ENCODE measurements around the gene CYP4A11.
"Not testable (repeated sequence)": the region's sequence is repeated elsewhere in the genome, so short reads cannot be mapped to it uniquely, and the experiment has no call there.

Gene CYP4A11, protein sequence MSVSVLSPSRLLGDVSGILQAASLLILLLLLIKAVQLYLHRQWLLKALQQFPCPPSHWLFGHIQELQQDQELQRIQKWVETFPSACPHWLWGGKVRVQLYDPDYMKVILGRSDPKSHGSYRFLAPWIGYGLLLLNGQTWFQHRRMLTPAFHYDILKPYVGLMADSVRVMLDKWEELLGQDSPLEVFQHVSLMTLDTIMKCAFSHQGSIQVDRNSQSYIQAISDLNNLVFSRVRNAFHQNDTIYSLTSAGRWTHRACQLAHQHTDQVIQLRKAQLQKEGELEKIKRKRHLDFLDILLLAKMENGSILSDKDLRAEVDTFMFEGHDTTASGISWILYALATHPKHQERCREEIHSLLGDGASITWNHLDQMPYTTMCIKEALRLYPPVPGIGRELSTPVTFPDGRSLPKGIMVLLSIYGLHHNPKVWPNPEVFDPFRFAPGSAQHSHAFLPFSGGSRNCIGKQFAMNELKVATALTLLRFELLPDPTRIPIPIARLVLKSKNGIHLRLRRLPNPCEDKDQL

DNA sequence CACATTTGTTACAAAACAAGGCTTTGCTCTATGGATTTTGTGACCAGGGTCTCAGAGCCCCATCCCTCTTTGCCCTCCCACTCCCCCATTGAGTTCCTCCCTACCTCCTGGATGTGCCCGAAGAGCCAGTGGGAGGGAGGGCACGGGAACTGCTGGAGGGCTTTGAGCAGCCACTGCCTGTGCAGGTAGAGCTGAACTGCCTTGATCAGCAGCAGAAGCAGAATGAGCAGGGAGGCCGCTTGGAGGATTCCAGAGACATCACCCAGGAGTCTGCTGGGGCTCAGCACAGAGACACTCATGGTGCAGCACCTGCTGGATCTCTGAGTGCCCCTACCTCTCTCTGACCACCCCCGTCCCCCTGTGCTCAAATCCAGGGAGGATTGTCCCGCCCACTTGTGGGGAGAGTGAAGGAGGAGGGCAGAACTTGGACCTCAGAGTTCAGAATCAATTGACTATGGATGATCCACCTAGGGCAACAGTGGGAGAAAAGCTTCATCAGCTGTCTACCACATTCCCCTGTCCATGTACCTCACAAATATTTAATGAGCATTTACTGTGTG lies at the start of gene CYP4A11:
Gene CYP4A11, minus strand, starts transcription at position 342 of the 560 bp plus-strand sequence. Its CDS starts 43 bp downstream, at position 299.
- no peak for DNase-seq

DNA sequence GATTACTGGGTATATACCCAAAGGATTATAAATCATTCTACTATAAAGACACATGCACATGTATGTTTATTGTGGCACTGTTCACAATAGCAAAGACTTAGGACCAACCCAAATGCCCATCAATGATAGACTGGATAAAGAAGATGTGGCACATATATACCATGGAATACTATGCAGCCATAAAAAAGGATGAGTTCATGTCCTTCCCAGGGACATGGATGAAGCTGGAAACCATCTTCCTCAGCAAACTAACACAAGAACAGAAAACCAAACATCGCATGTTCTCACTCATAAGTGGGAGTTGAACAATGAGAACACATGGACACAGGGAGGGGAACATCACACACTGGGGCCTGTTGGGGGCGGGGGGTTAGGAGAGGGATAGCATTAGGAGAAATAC lies 49.3 kb upstream of the CYP4A11 start:
- DNase-seq: not testable (repeated sequence)

DNA sequence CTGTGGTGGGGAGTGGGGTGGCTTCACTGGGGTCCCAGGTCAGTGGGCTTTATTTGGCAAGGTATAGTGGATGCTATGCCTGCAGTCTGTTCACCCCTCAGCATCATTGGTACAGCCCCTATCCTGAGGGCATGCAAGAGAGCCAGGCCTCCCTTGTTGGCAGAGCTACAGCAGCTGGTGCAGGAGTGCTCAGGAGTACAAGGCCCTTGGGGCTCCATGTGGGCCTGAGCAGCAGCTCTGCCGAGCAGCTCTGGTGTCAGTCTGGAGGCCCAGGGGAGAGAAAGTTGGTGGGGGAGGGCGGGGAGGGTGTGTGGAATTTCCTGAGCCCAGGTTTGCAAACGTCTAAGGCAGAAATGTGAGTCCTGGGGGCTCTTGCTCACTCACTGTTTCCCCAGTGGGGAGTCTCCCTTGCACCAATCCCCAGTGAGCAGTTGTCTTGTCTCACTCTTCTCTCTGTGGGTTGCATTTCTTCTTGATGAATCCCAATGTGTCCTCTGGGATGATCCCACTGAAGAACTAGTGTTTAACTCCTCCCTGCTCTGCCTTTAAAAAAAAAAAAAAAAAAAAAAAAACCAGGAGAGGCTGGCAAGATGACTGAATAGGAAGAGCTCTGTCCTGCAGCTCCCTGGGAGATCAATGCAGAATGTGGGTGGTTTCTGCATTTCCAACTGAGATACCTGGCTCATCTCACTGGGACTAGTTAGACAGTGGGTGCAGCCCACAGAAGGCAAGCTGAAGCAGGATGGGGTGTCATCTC lies 42.7 kb upstream of the CYP4A11 start:
- no peak for DNase-seq

DNA sequence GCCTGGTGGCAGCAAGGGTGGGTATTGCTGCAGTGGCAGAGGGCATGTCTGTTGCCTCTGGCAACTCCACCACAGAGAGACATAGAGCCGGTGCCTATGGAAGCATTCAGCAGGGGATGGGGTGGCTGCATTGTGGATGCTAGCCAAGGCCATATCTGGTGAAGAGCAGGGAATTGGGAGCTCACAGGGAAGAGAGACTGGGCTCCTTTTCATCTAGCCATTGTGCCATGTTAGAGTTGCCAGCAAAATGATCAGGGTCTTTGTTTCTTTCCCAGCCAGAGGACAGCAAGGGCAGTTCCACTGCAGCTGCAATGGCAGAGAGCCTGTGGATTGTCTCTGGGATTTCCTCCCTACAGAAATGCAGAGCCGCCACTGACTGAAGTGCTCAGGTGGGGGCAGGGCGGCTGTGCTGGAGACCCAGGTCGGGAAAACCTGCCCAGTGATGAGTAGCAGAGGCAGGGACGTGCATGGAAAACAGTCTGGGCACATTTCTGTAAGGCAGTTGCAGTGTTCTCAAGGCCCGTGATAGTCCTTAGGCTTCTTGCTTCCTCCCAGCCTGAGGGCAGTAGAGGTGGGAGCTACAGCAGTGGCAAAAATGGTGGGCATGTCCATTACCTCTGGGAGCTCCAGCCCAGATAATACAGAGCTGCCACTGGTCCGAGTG lies 42.0 kb upstream of the CYP4A11 start:
- DNase-seq: no peak

DNA sequence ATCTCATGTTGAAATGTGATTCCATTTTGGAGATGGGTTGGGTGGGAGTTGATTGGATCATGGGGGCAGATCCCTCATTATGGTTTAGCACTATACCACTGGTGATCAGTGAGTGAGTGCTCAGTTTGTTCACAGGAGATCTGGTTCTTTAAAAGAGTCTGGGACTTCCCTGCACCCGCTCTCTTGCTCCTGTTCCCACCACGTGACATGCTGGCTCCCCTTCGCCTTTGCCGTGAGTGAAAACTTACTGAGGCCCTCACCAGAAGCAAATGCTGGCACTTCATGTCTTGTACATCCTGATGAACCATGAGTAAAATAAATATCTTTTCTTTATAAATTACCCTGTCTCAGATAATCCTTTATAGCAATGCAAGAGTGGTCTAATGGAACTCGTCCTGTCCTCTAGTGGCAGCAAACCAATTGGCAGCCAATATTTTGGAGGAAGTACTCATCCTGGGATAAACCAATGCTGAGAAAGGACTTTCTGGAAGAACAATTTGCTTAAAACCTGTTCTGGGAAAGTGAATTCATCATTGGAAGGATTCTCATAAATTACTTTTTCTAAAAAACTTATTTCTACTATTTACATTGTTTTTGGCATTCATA lies 27.8 kb upstream of the CYP4A11 start:
- no peak for DNase-seq

DNA sequence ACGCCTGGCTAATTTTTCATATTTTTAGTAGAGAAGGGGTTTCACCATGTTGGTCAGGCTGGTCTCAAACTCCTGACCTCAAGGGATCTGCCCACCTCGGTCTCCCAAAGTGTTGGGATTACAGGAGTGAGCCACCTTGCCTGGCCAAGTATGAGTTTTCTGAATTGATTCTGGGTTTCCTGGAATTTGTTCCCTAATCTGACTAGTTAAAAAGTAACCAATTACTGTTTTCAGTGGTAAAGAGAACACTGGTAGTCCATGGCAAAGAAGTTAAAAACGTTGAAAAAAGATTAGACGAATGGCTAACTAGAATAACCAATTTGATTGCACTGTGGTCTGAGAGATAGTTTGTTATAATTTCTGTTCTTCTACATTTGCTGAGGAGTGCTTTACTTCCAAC lies 21.0 kb upstream of the CYP4A11 start:
- DNase-seq: not testable (repeated sequence)

DNA sequence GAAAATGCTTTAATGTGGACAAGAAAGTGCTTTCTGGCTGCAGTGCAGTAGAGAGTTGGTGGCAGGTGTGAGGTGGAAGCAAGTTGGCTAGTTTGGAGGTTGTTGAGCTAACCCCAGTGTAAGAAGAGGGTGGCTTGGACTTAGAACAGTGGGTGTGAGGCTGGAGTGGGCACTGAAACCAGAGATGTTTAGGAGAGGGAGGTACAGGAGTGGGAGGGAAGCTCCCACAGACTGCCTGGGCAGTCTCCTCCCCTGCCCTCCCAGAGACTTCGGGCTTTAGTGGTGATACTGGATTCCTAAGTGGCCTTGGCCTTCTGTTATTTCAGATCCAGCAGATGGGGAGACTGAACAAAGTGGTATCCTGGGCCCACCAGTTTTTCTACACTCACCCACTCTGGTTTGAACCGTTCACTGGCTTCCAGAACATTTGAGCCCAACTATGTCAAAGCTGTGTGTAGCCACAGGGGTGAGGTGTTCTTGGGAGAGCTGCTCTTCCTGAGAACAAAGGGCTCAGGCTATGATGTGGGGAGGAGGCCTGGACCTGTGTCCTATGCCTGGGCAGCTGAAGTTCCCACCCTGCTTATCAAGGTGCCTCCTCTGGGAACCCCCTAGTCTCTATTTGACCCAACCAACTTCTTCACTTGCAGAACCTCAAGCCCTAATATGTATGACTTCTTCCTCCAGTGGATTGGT lies 19.9 kb upstream of the CYP4A11 start:
- DNase-seq: no peak

DNA sequence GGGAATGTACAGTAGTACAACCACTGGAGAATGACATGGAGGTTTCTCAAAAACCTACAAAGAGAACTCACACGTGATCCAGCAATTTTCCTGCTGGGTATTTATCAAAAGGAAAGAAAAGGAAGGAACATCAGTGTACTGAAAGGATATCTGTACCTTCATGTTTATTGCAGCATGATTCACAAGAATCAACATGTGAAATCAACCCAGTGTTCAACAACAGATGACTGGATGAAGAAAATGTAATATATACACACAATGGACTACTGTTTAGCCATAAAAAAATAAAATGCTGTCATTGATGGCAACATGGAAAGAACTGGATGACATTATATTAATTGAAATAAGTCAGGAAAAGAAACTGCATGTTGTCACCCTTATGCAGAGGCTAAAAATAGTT lies 19.0 kb upstream of the CYP4A11 start:
- DNase-seq: no peak

DNA sequence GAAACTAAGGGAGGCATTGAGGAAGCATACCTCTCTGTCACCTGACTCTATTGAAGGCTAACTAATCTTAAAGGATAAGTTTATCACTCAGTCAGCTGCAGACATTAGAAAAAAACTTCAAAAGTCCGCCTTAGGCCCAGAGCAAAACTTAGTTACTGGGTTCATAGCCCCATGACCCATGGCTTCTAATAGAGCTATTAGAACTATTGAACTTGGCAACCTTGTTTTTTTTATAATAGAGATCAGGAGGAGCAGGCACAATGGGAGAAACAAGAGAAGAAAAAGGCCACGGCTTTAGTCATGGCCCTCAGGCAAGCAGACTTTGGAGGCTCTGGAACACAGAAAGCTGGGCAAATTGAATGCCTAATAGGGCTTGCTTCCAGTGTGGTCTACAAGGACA lies 13.8 kb upstream of the CYP4A11 start:
- DNase-seq: not testable (repeated sequence)

DNA sequence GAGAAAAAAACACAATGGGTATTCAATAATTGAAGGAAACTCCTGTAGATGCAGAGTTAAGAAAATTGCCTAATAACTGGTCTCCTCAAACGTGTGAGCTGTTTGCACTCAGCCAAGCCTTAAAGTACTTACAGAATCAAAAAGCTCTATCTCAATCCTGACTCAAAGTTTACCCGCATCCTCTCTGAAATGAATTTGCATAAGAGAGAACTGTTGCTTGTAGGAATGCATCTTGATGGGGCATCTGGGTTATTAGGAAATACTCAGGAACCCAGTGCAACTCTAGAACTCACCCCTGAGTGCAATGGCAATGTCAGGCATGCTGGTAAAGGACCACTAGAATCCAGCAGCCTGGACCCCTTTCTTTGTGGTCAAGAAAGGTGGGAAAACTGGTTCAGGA lies 12.6 kb upstream of the CYP4A11 start:
- DNase-seq: not testable (repeated sequence)

DNA sequence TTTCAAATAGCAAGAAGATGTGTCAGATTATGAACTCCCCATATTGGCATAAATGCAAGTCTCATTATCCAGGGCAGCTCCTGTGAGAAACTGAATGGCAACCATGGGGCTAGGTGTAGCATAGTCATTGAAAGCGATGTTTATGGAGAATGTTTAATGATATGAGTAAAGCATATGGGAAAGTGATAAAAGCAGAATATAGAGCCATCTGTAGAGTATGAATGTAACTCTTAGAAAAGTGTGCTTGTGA lies 8.1 kb upstream of the CYP4A11 start:
- not testable (repeated sequence) for DNase-seq

DNA sequence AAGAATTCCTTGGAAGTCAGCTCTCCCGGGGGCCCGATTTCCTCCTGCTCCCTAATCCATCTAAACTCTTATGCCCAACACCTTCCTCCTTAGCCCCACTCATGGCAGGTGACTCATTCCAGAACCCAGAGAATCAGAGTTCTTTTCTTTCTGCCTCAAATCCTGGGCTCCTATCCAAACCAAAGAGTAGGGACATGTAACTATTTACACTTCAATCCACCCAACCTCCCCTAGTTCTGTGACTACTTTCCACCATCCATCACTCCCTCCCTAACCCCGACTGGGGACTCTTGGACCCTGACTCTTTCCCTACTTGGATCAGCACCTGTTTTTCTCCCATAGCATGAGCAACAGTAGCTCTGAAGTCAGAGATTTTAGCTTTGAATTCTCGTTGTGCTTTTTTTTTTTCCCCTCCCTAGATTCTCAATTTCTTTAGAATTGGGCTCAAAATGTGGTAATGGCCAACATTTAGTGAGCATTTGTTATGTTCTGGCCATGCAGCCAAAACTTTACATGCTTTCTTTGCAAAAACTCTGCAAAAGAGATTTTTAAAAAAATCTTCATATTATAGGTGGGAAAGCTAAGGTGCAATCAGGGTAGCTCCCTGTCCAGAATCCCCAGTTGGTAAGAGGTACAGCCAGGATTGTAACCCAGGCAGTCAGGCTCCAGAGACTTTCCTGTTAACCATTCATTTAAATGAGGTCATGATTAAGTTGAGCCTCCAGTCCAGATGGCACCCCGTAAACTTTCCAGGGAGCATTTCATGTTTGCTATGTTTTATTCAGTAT lies 7.5 kb upstream of the CYP4A11 start:
- no peak for DNase-seq

DNA sequence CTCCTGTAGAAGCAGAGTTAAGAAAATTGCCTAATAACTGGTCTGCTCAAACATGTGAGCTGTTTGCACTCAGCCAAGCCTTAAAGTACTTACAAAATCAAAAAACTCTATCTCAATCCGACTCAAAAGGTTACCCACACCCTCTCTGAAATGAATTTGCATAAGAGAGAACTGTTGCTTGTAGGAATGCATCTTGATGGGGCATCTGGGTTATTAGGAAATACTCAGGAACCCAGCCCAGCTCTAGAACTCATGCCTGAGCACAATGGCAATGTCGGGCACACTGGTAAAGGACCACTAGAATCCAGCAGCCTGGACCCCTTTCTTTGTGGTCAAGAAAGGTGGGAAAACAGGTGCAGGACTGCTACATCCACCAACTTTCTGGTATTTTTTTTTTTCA lies 6.4 kb upstream of the CYP4A11 start:
- DNase-seq: not testable (repeated sequence)

DNA sequence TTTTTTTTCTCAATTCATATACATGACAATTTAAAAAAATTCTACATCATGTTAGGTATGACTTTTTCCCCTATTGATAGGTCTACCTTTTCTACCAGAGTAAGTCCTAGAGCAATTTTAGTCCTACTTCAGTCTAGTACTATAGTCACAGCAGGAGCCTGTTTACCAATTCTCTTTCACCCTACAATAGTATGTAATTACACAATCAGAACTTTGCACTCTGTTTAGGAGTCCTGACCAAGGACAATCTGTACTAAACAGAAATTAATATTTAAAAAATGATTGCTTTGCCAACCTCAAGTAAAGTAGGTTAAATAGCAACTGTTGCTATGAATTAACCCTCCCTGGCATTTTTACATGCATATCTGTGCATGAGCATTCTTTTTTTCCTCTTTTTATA lies 810 bp upstream of the CYP4A11 start:
- DNase-seq: no peak

DNA sequence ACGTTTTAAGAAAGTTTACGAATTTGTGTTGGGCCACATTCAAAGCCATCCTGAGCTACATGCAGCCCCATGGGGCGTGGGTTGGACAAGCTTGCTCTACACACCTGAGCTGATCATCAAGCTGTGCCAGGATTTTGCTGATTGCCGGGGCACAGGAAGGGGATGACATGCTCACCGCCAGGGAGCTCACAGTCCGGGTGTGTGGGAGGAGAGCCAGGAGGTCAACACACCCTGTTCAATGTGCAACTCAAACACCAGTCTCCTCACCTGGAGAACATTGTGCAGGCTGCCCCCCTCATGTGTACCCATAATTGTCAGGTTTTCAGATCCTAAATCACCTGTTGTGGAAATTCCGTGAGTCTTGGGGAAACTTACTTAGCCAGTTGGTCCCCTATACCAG lies 969 bp downstream of the CYP4A11 start:
- no peak for DNase-seq

DNA sequence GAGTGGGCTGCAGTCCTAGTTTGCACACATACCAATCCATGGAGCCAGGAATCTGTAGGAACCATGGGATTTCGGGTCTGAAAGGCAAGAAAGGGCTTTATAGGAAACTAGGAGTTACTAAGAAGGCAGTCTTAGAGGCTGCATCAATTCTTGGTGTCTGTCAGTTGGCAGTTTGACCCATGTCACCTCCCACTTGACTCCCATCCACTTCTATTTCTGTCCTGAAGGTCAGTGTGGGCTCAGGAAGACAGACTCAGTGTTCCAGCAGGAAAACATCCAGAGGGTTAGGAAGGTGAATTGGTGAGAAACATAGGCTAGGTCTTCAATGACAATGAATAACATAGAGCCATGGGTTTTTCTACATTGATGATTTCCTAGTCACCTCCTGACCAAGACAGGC lies 4.0 kb downstream of the CYP4A11 start:
- DNase-seq: no peak

DNA sequence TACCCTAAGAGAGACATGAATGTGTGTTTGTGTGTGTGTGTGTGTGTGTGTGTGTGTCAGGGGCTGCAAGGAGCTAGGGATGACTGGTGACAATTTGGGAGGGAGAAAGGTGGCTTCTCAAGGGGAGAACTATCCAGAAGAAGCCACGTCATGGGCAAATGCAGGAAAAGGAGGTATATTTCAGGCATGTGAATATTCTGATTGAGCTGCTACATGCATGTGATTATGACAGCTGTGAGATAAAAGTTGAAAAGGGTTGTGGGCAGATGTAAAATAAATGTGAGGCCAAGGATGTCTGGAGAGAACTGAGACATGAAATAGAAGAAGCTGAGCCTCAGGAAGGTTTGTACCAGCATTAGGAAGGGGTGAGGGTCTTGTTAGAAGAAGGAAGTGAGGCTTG lies 4.5 kb downstream of the CYP4A11 start:
- DNase-seq: no peak

DNA sequence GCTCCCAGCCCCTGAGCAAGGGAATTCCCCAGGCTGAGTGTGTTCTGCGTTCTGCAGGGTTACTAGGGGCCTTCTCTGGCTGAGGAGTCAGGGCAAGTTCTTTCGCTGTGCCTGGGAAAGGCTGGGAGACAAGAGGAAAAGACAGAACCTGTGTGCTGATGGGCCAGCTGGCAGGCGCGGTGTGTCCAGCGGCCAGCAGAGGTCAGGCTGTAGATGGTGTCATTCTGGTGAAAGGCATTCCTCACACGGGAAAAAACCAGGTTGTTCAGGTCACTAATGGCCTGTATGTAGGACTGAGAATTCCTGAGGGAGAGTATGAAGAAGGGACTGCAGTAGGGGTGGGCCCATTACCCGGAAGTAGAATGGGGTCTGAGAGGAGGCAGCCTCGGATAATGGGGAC lies 6.4 kb downstream of the CYP4A11 start:
- not testable (repeated sequence) for DNase-seq

DNA sequence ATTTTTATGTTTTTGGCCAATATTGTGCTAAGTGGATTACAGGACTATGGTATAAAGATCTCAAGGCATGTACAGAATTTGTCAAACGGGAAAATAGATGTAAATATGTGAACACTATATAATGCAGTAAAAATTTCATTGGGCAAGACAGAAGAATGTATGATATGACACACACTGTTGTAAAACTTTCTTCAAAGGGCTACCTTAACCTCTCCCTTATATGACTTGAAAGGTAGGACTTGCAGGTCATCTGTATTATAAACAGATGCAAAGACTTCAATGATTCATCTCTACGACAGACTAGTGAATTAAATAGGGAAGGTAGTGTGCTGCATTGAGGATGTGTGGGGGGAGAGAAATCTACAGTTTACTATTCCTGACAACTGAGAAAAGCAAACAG lies 9.3 kb downstream of the CYP4A11 start:
- DNase-seq: not testable (repeated sequence)

DNA sequence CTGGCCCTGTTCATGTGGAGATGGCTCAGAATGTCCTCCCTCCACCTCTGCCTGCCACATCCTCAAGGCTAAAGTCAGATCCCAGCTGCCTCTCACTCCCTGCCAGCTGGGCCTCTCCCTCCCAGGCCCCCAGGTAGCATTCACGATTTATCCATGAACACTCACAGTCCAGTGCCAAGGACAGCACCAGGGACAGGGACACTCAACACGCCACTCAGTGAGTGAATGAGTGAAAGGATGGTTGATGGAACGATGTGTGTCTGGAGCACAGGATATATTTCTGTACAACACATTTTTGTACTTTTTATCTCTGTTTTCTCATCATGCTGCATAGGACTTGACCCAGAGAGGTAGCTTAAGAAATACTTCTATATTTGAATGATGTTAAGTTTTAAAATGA lies 10.1 kb downstream of the CYP4A11 start:
- DNase-seq: no peak

DNA sequence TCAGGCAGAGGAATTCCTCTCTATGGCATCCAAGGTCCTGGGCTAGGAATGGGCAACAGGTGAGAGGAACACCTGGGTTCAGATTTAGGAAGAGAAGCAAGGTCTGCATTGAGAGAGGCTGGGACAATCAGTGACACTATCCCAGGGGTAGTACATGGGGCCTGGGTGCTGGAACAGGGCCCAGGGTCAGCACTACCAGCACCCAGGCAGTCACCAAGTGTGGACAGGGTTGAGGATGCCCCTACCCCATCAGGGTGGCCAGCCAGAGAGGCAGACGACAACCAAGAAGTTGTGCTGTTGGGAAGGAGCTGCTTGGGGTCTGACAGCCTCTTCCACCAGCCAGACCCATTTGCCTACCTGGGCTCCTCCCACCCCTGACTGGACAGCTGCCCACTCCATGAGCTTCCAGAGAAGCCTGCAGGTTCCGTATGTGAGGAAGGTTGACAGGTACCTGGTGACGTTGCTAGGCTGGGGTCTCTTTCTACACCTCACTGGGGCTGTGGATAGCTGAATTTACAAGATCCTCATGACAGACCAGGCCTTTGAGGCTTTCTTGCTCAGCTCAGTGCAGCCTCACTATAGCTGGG lies 13.9 kb downstream of the CYP4A11 start:
- no peak for DNase-seq
